GM19452 (cell line): ENCODE data around the gene CHCHD3.
"Not testable (repeated sequence)": the region's sequence is repeated elsewhere in the genome, so short reads cannot be mapped to it uniquely, and the experiment has no call there.

Source experiments
- ATAC-seq: cut with Tn5 transposase; IDR thresholded peaks from one replicate; pipeline ENCODE4 v1.9.1; 2021; ENCODE audit not compliant: unreplicated experiment

The CHCHD3 gene

DNA sequence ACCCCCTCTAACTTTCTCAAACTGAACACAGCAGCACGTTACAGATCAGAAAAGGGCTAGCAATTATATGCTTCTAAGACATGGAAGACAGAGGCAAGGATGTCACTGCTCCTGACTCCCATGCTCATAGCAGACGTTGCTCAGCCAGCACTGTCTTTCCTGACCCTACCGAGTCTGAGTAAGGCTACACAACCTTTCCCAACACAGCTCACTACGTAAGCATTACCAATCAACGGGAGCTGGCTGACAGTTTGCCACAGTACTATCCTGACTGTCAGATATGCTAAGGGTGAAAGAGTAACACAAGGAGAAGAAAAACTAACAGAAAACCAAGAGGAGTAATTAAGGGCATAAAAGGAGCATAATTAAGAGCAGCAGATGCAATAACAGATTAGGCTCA lies 171.2 kb downstream of the CHCHD3 start:
- ATAC-seq = no peak

GRCh38 chr7:132907380-132907940 lies 174.4 kb downstream of the CHCHD3 start:
- no peak for ATAC-seq

- ATAC-seq = no peak
These were observed 175.6 kb downstream of the CHCHD3 start for GRCh38 chr7:132906193-132906835.

DNA sequence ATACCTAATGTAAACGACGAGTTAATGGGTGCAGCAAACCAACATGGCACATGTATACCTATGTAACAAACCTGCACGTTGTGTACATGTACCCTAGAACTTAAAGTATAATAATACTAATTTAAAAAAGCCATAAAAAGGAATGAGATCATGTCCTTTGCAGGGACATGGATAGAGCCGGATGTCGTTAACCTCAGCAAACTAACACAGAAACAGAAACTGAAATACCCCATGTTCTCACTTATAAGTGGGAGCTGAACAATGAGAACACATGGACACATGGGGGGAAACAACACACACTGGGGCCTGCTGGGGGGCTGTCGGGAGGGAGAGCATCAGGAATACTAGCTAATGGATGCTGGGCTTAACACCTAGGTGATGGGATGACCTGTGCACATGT lies 176.8 kb downstream of the CHCHD3 start:
- not testable (repeated sequence) for ATAC-seq

DNA sequence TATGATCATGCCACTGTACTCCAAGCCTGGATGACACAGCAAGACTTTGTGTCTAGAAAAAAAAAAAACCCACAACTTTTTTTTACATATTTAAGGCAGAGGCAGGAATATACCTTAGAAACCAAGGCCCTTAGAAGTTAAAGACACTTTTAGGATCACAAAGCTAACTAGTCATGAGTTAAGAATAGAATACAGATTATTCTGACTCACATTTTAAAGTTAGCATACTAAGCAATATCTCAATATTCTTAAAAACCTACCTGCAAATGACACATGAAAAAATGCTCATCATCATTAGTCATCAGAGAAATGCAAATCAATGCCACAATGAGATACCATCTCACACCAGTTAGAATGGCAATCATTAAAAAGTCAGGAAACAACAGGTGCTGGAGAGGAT lies 177.7 kb downstream of the CHCHD3 start:
- ATAC-seq = no peak

DNA sequence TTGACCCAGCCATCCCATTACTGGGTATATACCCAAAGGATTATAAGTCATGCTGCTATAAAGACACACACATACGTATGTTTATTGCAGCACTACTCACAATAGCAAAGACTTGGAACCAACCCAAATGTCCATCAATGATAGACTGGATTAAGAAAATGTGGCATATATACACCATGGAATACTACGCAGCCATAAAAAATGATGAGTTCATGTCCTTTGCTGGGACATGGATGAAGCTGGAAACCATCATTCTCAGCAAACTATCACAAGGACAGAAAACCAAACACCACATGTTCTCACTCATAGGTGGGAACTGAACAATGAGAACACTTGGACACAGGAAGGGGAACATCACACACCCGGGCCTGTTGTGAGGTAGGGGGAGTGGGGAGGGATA lies 179.6 kb downstream of the CHCHD3 start:
- ATAC-seq = not testable (repeated sequence)

- no peak for ATAC-seq
These were observed 180.6 kb downstream of the CHCHD3 start for GRCh38 chr7:132901241-132901640.

GRCh38 chr7:132899833-132900232 lies 182.1 kb downstream of the CHCHD3 start:
- ATAC-seq = no peak

DNA sequence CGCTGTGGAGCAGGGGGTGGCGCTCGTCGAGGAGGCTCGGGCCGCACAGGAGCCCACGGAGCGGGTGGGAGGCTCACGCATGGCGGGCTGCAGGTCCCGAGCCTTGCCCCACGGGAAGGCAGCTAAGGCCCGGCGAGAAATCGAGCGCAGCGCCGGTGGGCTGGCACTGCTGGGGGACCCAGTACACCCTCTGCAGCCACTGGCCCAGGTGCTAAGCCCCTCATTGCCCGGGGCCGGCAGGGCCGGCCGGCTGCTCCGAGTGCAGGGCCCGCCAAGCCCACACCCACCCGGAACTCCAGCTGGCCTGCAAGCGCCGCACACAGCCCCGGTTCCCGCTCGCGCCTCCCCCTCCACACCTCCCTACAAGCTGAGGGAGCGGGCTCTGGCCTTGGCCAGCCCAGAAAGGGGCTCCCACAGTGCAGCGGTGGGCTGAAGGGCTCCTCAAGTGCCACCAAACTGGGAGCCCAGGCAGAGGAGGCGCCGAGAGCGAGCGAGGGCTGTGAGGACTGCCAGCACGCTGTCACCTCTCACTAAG lies 183.2 kb downstream of the CHCHD3 start:
- not testable (repeated sequence) for ATAC-seq

DNA sequence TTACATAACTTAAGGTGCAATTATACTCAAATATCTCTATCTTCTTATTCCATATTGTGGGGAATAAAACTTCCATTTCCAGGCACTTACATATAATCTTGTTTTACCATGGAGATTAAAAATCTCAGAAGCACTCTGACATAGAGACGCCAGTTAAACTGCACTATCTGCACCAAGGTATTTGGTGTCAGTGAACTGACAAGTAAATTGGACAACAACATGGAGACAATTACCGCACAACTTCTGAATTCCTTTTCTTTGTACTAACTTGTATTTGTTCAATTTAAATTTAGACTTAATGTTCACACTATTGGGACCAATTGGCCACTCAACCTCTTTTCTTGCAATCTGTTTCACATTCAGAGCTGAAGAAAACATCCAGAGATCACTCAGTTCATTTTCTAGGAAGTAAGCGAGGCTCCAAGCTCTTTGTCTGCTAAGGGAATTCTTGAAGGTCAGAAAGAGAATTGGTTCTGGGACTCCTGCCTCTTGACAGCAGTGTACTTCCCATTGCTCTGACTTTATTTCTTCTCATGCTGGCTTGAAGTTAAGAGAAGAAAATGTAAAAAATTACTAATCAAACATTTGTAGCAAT lies 184.7 kb downstream of the CHCHD3 start:
- ATAC-seq = no peak

DNA sequence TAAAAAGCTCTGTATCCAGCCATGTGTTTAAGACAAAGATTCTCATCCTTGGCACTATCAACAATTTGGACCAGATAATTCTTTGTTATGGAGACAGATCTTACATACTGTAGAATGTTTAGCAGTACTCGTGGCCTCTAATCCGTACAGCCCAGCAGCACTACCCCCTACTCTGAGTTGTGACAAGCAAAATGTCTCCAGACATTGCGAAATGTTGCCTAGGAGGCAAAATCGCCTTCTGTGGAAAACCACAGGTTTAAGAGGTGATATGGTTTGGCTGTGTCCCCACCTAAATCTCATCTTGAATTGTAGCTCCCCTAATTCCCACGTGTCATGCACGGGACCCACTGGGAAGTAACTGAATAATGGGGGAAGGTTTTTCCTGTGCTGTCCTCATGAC lies 186.7 kb downstream of the CHCHD3 start:
- no peak for ATAC-seq

GRCh38 chr7:132893560-132893959 lies 188.3 kb downstream of the CHCHD3 start:
- no peak for ATAC-seq

DNA sequence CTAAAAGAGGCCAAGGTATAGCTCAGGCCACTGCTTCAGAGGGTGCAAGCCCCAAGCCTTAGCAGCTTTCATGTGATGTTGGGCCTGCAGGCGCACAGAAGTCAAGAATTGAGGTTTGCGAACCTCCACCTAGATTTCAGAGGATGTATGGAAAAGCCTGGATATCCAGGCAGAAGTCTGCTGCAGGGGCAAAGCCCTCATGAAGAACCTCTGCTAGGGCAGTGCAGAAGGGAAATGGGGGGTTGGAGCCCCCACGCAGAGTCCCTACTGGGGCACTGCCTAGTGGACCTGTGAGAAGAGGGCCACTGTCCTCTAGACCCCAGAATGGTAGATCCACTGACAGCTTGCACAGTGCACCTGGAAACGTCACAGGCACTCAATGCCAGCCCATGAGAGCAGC lies 189.1 kb downstream of the CHCHD3 start:
- ATAC-seq = not testable (repeated sequence)

DNA sequence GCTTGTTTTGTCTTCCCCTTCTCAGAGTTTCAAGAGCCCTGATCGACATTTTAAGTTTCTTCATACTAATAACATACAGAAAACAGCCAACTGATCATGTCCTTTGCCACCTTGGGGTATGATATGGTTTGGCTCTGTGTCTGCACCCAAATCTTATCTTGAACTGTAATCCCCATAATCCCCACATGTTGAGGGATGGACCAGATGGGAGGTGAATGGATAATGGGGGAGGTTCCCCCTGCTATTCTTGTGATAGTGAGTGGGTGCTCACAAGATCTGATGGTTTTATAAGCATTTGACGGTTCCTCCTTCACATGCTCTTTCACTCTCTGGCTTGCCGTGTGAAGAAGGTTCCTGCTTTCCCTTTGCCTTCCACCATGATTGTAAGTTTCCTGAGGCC lies 190.3 kb downstream of the CHCHD3 start:
- ATAC-seq = no peak

GRCh38 chr7:132882714-132883428 lies 199.0 kb downstream of the CHCHD3 start:
- ATAC-seq = peak; percentile 63

DNA sequence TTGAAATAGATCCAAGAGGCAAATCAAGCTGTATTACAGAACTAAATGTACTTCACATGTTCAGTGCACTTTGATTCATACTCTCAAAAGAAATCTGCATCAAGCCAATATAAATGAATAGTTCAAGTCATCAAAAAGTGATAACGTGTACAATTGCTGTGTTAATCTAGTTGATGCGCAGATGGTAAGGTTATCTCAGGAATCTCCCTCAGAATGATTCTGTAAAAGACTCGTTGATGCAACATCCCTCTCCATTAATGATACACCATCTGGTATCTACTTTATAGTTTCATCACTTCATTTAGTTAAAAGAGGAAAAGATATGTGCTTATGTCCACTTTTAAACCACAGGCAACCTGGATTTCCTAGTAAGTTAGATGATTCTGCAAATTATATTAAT lies 200.6 kb downstream of the CHCHD3 start:
- no peak for ATAC-seq

GRCh38 chr7:132879579-132879978 lies 202.3 kb downstream of the CHCHD3 start:
- ATAC-seq = no peak

DNA sequence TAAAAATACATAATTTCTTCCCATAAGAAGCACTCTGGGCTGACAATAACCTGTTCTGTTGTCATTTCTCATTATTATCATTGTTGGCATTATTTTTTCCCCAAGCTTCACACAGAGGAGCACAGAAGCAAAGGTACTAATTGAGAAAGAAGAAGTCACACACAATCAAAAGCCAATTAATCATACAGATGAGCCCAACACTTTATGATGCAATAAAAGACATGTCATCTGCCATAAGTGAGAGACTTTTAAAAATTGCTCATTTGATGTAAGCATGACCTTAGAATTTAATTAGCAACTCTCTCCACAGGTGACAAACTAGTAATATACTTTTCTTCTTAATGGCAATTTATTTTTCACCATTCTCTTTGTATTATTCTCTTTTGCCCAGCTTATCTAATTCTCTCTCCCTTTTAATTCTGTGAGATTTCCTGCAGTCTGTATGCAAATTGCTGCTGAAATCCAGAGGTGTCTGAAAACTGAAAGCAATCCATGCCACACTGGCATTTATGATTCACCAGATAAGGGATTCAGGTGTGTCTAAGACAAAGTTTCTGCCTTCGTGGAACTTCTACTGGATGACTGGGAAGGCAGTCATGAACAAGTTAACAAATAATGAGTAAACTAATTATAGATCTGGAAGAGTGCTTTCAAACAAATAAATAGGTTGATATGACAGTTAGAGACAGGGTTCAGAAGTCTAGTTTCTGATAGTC lies 203.5 kb downstream of the CHCHD3 start:
- no peak for ATAC-seq

DNA sequence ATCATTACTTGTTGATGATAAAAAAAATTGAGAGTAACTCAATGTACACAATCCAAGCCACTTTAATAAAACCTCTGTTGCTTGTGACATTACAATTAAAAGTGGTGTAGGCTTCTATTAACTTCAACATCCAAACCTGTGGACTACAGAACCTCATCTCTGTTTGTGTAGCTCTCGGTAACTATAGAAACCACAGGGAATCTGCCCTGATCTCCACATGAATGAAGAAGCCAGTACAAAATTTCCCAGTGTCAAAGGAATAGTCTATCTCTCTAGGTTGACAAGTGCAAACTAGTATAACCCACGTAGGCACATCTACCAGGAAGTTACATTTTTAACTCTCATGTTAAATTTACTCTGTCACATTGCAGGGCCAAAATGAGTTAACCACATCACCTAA lies 204.3 kb downstream of the CHCHD3 start:
- no peak for ATAC-seq

GRCh38 chr7:132876576-132876975 lies 205.3 kb downstream of the CHCHD3 start:
- ATAC-seq = no peak

GRCh38 chr7:132872034-132872433 lies 209.9 kb downstream of the CHCHD3 start:
- ATAC-seq = no peak
